KBM-7 (cell line): ENCODE measurements around the gene TMPO.
"Not testable (repeated sequence)": the region's sequence is repeated elsewhere in the genome, so short reads cannot be mapped to it uniquely, and the experiment has no call there.

Source experiments
- DNase-seq: peaks from one replicate; pipeline ENCODE4 v3.0.0-alpha.2; 2015
- in situ Hi-C: fragments of 300-500 bp; cut with MboI; formaldehyde crosslinking; loops from 2 replicates; pipeline ENCODE4 v1.14.3; 2020; ENCODE audit warnings: low sequenced_read_pairs, low pct_unique_long_range_greater_than_20kb, mixed read lengths

TMPO gene

GRCh38 chr12:98503592-98504367 lies 11.6 kb upstream of the TMPO start:
- in situ Hi-C loops, result no loop called here
- DNase-seq, result peak; percentile 94

GRCh38 chr12:98504368-98504617 lies 11.1 kb upstream of the TMPO start:
- in situ Hi-C loops, result no loop called here
- no peak for DNase-seq

- in situ Hi-C loops, result no loop called here
- DNase-seq, result no peak
These were observed 6.3 kb upstream of the TMPO start for GRCh38 chr12:98509063-98509462.

- DNase-seq, in situ Hi-C loops: not testable (repeated sequence)
These were observed 3.6 kb upstream of the TMPO start for GRCh38 chr12:98511806-98512205.

GRCh38 chr12:98513379-98514322 lies 1.7 kb upstream of the TMPO start:
- DNase-seq, result peak; percentile 60
- in situ Hi-C loops, result no loop called here

- in situ Hi-C loops, result no loop called here
- DNase-seq, result no peak
These were observed 456 bp upstream of the TMPO start for GRCh38 chr12:98514982-98515286.

GRCh38 chr12:98516111-98516873 lies 902 bp downstream of the TMPO start:
- in situ Hi-C loops, result no loop called here
- DNase-seq, result peak; percentile 94

GRCh38 chr12:98519257-98519907 lies 4.0 kb downstream of the TMPO start:
- no peak for DNase-seq

GRCh38 chr12:98530068-98530467 lies 14.7 kb downstream of the TMPO start:
- no peak for DNase-seq
- in situ Hi-C loops, result no loop called here

More at GRCh38 chr12:98519257-98519907, 4.0 kb downstream of the TMPO start:
- in situ Hi-C loops, result no loop called here

- in situ Hi-C loops, result no loop called here
- peak; percentile 91 for DNase-seq
These were observed 17.4 kb downstream of the TMPO start for GRCh38 chr12:98532687-98533304.

GRCh38 chr12:98533723-98534251 lies 18.4 kb downstream of the TMPO start:
- in situ Hi-C loops, result no loop called here
- DNase-seq, result no peak

GRCh38 chr12:98538031-98538430 lies 22.6 kb downstream of the TMPO start:
- in situ Hi-C loops, result no loop called here
- no peak for DNase-seq

- DNase-seq, result no peak
- in situ Hi-C loops, result no loop called here
These were observed 28.3 kb downstream of the TMPO start for GRCh38 chr12:98543701-98544100.

- in situ Hi-C loops, result no loop called here
- DNase-seq, result no peak
These were observed 29.4 kb downstream of the TMPO start for GRCh38 chr12:98544751-98545150.

GRCh38 chr12:98549371-98550110 lies 34.2 kb downstream of the TMPO start:
- in situ Hi-C loops, result no loop called here
- DNase-seq, result no peak

- in situ Hi-C loops, result no loop called here
- no peak for DNase-seq
These were observed 36.4 kb downstream of the TMPO start for GRCh38 chr12:98551787-98552186.

GRCh38 chr12:98558097-98558496 lies 42.7 kb downstream of the TMPO start:
- in situ Hi-C loops, DNase-seq: not testable (repeated sequence)

GRCh38 chr12:98559666-98560065 lies 44.3 kb downstream of the TMPO start:
- in situ Hi-C loops, result no loop called here
- no peak for DNase-seq
